SIG-M5 treated with dmso at 0.1 percent for 504 hours (cell line): Measurements from ENCODE around the gene ARHGEF37.
"Not testable (repeated sequence)": the region's sequence is repeated elsewhere in the genome, so short reads cannot be mapped to it uniquely, and the experiment has no call there.

Experiments used
- DNase-seq: peaks from one replicate; lab custom pipeline; 2025; ENCODE audit not compliant: unreplicated experiment; lab: John Stamatoyannopoulos, UW

Gene ARHGEF37

DNA sequence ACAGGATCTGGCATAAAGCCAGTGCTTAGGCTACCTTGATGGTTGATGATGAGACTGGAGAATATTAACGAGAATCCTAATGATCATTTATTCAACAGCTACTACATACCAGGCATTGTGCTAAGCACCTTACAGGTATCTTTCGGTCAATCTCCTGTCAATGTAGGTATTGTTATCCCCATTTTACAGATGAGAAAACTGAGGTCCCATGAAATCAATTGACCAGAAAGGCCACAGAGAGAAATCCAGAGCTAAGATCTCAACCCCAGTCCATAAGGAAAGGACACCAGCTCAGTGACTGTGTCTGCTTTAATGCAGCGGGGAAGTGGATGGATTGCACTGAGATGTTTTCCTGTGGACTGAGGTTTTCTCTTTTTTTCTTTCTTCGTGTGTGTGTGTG, 63.3 kb downstream of the ARHGEF37 start:
- DNase-seq: no peak

GRCh38 chr5:149645236-149645635, 63.9 kb downstream of the ARHGEF37 start:
- DNase-seq: no peak

DNA sequence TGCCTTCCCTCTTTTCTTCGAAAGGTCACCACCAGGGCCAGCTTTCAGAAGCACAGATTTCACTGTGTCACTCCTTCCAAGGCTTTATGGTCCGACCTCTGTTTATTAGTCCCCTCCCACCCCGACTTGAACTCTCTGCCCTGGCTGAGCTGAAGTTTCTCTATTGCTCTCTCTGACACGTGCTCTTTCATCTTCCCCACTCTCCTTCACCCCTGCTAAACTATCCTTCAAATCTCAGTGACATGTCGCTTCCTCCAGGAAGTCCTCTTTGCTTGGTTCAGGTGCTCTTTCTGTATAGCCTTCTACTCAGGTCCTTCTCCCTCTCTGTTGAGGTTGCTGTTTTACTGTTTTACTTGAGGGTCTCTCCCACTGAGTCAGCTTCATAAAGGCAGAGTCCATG, 64.4 kb downstream of the ARHGEF37 start:
- DNase-seq: no peak

GRCh38 chr5:149646564-149646963, 65.3 kb downstream of the ARHGEF37 start:
- DNase-seq: no peak

DNA sequence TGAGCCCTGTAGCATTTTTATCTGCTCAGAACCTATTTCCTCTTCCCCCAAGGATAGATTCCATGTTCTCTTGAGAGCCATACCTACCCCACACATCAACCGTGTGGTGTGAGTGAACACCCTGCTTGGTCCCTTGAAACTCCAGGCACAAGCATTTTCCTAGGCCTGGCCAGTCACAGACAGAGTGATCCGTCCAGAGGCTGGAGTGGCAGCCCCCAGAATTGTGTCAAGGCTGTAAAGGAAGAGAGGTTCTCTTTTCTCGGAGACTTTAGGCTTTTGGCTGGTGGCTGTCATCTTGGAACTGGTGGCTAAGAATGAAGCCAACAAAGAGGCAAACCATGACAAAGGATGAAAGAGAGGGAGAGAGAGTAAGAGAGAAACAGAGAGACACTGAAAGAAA, 66.0 kb downstream of the ARHGEF37 start:
- no peak for DNase-seq

DNA sequence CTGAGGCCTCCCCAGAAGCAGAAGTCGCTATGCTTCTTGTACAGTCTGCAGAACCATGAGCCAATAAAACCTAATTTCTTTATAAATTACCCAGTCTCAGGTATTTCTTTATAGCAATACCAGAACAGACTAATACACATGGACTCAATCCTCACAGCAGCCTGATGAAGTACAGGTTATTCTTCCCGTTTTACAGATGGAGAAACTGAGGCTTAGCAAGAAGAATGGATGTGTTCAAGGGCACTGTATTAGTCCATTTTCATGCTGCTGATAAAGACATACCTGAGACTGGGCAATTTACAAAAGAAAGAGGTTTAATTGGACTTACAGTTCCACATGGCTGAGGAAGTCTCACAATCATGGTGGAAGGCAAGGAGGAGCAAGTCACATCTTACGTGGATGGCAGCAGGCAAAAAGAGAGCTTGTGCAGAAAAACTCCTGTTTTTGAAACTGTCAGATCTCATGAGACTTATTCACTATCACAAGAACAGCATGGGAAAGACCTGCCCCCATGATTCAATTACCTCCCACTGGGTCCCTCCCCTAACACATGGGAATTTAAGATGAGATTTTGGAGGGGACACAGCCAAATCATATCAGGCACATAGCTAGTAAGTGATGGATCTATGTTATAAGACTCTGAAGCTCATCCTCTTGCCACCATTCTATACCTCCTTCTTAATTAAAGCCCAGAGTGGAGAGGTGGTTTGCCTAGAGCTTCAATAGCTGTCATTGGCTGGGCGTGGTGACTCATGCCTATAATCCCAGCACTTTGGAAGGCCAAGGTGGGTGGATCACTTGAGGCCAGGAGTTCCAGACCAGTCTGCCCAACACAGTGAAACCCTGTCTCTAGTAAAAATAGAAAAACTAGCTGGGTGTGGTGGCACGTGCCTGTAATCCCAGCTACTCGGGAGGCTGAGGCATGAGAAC, 67.4 kb downstream of the ARHGEF37 start:
- not testable (repeated sequence) for DNase-seq

DNA sequence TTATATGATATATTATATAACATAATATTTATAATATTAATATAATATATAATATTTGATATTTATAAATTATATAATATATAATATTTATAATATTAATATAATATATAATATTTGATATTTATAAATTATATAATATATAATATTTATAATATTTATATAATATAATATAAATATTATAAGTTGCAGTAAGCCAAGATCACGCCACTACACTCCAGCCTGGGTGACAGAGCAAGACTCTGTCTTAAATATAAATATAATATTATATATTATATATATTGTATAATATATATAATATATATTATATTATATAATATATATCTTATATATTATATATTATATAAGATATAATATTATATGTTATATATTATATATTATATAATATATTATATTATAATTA, 68.4 kb downstream of the ARHGEF37 start:
- not testable (repeated sequence) for DNase-seq

GRCh38 chr5:149651686-149652085, 70.4 kb downstream of the ARHGEF37 start:
- peak; percentile 33 for DNase-seq

DNA sequence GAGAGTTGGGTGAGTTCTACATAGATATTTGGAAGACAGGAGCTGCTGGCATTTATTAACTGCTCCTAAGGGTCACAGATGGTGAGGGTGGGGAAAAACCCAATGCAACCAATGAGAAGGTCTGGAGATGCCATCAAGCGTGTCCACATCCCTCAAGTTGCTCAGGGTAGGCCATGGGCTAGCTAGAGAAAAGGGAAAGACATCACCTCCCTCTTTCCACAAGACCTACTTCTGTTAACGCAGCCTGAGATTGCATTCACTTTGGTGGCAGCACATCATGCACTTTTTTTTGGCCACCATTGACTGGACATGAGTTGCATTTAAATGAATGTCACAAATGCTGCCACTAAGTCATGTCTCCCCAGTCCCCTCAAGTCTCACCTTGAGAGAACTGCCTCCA, 71.4 kb downstream of the ARHGEF37 start:
- DNase-seq: no peak

DNA sequence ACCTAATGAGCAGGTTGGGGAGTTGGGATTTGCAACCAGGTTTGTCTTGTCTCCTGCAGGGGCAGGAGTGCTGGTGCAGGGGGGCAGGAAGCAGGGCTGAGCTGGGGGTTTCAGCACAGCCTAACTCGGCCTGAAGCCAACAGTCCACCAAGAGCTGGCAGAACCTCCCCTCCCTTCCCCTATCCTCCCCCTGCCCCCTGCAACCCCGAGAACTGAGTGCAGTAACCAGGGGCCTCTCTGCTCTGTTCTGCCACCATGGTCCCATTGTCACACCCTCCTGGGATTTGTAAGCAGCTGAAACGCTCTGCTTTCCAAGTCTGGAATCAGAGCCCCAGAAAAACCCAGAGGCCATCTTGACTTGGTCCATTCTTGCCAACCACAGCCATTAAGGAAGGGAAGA, 72.9 kb downstream of the ARHGEF37 start:
- DNase-seq: no peak

DNA sequence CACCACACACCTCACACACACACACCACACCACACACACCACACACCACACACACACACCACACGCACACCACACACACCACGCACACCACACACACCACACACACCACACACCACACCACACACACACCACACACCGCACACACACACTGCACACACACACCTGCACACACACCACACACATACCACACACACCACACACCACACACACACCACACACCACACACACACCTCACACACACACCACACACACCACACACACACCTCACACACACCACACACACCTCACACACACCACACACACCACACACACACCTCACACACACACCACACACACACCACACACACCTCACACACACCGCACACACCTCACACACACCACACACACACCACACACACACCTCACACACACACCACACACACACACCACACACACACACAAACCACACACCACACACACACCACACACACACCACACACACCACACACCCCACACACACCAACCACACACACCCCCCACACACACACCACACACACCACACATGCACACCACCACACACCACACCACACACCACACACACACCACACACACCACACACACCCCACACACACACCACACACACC, 73.7 kb downstream of the ARHGEF37 start:
- DNase-seq: no peak

- no peak for DNase-seq
Measured at GRCh38 chr5:149656576-149657182, 75.4 kb downstream of the ARHGEF37 start.

GRCh38 chr5:149657324-149657723, 76.0 kb downstream of the ARHGEF37 start:
- DNase-seq: no peak

DNA sequence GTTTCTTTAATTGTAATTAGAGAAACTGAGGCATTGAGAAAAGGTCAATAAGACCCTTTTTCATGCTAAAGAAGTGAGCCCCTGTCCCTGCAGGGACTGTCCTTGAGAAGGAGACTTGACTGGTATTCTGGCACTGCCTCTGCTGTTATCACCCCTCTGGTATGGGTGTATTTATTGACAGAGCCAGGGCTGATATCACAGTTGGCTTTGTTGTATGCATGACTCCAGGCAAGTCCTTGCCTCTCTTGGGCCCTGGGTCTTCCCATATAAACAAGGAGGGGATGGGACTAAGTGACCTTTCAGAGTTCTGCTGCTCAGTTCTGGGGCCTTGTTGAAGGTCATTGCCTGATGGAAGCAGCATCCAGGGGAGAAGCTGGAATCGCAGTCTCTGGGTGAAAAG, 77.0 kb downstream of the ARHGEF37 start:
- DNase-seq: no peak

DNA sequence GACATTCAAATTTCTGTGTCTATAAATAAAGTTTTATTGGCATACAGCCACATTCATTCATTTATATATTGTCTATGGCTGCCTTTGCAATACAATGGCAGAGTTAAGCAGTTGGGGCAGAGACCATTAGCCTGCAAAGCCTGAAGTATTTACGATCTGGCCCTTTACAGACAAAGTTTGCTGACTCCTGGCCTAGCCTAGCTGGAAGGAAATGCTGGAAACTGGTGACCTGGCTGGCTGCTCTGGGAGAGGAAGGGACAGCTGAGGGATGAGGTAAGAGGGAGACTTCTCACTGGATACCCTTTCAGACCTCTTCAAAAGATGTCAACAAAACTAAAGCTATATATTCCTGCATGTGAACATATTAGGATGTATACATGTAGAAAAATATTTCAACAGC, 82.8 kb downstream of the ARHGEF37 start:
- no peak for DNase-seq

- DNase-seq: no peak
Measured at GRCh38 chr5:149664666-149665415, 83.5 kb downstream of the ARHGEF37 start.

GRCh38 chr5:149665416-149666175, 84.3 kb downstream of the ARHGEF37 start:
- no peak for DNase-seq

DNA sequence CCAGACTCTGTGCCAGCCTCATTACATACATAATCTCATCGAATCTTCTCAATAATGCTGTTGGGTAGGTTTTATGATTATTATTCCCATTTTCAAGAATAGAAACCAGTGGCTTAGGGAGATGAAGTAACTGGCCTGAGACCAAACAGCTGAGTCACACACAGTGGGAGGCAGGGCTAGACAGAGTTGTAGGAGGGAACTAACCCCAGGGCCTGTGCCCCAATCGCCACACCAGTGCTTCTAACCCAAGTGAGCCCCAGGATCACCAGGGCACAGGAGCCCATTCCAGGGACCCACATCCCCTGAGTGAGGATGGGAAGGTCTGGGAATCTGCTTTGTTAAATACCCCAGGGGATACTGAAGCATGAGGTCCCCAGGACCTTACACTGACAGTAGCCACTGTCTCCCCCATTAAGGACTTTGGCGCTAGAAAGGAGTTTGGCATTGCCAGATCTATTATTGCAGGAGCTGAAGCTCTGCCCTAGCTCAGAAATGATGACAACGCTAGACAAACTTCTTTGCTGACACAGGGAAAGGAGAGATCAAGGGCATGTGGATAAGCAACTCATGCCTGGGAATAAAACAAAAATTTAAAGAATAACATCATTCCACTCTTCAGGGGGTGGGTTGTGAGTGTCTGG, 85.0 kb downstream of the ARHGEF37 start:
- peak; percentile 89 for DNase-seq

- peak; percentile 53 for DNase-seq
Measured at GRCh38 chr5:149667084-149667828, 86.0 kb downstream of the ARHGEF37 start.
